ENCODE results near the gene C2orf92. TPM values are rescaled to one million over a fixed set of nuclear protein-coding genes. Genes with fewer than 3 reads are reported as not detected.
"Not testable (repeated sequence)": the region's sequence is repeated elsewhere in the genome, so short reads cannot be mapped to it uniquely, and the experiment has no call there.

The C2orf92 gene
- total RNA-seq, 1 experiment from 2014 or later = 0.80 TPM

- no peak for DNase-seq (ENCODE audit: low read depth)
These were observed 9.3 kb upstream of the C2orf92 start for GRCh38 chr2:97660044-97660774.

- DNase-seq (ENCODE audit: low read depth) = peak; percentile 56
These were observed 8.6 kb upstream of the C2orf92 start for GRCh38 chr2:97660775-97661389.

GRCh38 chr2:97661927-97662326 lies 7.6 kb upstream of the C2orf92 start:
- DNase-seq (ENCODE audit: low read depth) = no peak

- DNase-seq (ENCODE audit: low read depth) = no peak
These were observed 7.1 kb upstream of the C2orf92 start for GRCh38 chr2:97662386-97662894.

GRCh38 chr2:97662895-97663625 lies 6.5 kb upstream of the C2orf92 start:
- DNase-seq (ENCODE audit: low read depth) = peak; percentile 91

GRCh38 chr2:97663626-97663961 lies 5.9 kb upstream of the C2orf92 start:
- no peak for DNase-seq (ENCODE audit: low read depth)

GRCh38 chr2:97663962-97664635 lies 5.4 kb upstream of the C2orf92 start, which contains the start of gene ACTR1B:
Gene ACTR1B, minus strand, starts transcription at chr2:97664044. Its CDS starts 154 bp downstream, at chr2:97663890.
- DNase-seq (ENCODE audit: low read depth) = peak; percentile 97

GRCh38 chr2:97664636-97664970 lies 4.9 kb upstream of the C2orf92 start:
- DNase-seq (ENCODE audit: low read depth) = peak; percentile 46

GRCh38 chr2:97670471-97670870 lies 958 bp downstream of the C2orf92 start:
- DNase-seq (ENCODE audit: low read depth) = no peak

GRCh38 chr2:97671526-97671925 lies 2.0 kb downstream of the C2orf92 start:
- DNase-seq (ENCODE audit: low read depth) = no peak

GRCh38 chr2:97672606-97673140 lies 3.2 kb downstream of the C2orf92 start:
- peak; percentile 21 for DNase-seq (ENCODE audit: low read depth)

- DNase-seq (ENCODE audit: low read depth) = peak; percentile 20
These were observed 3.8 kb downstream of the C2orf92 start for GRCh38 chr2:97673182-97673914.

- DNase-seq (ENCODE audit: low read depth) = no peak
These were observed 4.4 kb downstream of the C2orf92 start for GRCh38 chr2:97673915-97674283.

GRCh38 chr2:97675430-97676113 lies 6.1 kb downstream of the C2orf92 start:
- no peak for DNase-seq (ENCODE audit: low read depth)

- no peak for DNase-seq (ENCODE audit: low read depth)
These were observed 7.1 kb downstream of the C2orf92 start for GRCh38 chr2:97676620-97677019.

- no peak for DNase-seq (ENCODE audit: low read depth)
These were observed 8.0 kb downstream of the C2orf92 start for GRCh38 chr2:97677480-97677879.

GRCh38 chr2:97678298-97678697 lies 8.8 kb downstream of the C2orf92 start:
- no peak for DNase-seq (ENCODE audit: low read depth)

- not testable (repeated sequence) for DNase-seq (ENCODE audit: low read depth)
These were observed 17.7 kb downstream of the C2orf92 start for GRCh38 chr2:97687235-97687634.

GRCh38 chr2:97688062-97688827 lies 18.7 kb downstream of the C2orf92 start:
- peak; percentile 28 for DNase-seq (ENCODE audit: low read depth)

- no peak for DNase-seq (ENCODE audit: low read depth)
These were observed 21.7 kb downstream of the C2orf92 start for GRCh38 chr2:97691166-97691565.
